IPS-NIHi7 (cell line): ENCODE results near the gene CNPY1.

Experiments used
- DNase-seq: peaks from one replicate; pipeline ENCODE4 v3.0.0; 2012; ENCODE audit warnings: mixed read lengths; ENCODE audit errors: extremely low spot score

Gene CNPY1

GRCh38 chr7:155454183-155455112, 91.9 kb downstream of the CNPY1 start:
- no peak for DNase-seq

GRCh38 chr7:155453296-155454182, 92.8 kb downstream of the CNPY1 start:
- no peak for DNase-seq

GRCh38 chr7:155452505-155453295, 93.7 kb downstream of the CNPY1 start:
- DNase-seq, result no peak

- no peak for DNase-seq
Measured at GRCh38 chr7:155451840-155452239, 94.5 kb downstream of the CNPY1 start.
